ENCODE data around the gene OPCML. TPM values are rescaled to one million over a fixed set of nuclear protein-coding genes. Genes with fewer than 3 reads are reported as not detected.

The OPCML gene
- total and polyA plus RNA-seq, 2 experiments from 2014 or later, result 1.2 to 4.4 TPM

DNA sequence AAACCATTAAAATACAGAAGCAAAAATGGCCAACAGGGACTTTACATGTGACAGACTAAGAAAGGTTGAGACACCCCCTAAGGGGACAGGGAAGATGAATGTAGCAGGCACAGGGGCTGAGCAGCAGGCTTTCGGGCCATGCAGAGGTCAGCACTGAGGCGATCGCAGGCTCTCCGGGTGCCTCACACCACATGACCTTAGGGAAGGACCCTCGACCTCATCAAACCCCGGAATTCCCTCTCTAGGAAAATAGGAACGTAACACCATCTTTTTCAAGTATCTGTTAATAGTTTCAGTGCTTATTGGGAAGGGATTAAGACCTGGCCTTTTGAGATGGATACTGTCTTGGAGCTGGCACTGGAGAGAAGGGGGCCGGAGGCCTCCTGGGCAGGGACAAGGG lies 27.4 kb downstream of the OPCML start (continued):
- TF ChIP-seq ZNF331 (CRISPR knock-in tag; IDR thresholded peaks at IDR 0.05; ENCODE audit: low read depth), result no peak

DNA sequence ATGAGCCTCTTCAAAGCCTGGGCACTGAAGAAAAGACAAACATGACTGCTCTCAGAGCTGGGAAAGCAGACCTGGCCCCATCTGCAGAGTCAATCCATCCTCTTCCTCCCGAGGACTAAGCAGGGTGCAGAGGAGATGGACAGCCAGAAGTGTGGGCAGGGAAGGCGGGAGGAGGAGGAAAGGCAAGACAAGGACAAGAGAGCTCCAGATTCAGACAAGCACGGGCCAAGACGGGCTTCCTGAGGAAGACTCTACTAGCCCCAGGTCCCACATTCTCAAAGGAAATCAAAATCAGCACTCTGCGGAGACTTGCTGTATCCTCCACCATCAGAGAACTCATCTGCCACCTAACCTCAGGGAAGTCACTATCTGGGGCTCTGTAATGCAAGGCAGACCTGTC lies 28.5 kb downstream of the OPCML start:
- no peak overlapping the region for H3K4me3 Mint-ChIP-seq
- peaks cover 34% of the 10 kb centered on the region for H3K4me1 ChIP-seq (ENCODE audit: insufficient read depth)
- no peak for DNase-seq (ENCODE audit: low spot score)

More for the DNA sequence above, 28.5 kb downstream of the OPCML start:
- Histone ChIP-seq H3K27me3 (ENCODE audit: insufficient read depth) (no peaks in the 10 kb centered on the region), H3F3A (replicated peaks; ENCODE audit: low read depth) (no peaks in the 10 kb centered on the region), H3K4me3 (no peak overlapping the region), H2AFZ (no peak overlapping the region), H3K36me3 (ENCODE audit: insufficient read depth) (no peaks in the 10 kb centered on the region), H3K79me2 (replicated peaks; ENCODE audit: insufficient read depth) (peaks cover 16% of the 10 kb centered on the region), H3K27ac (ENCODE audit: low read depth) (no peak overlapping the region), H3K4me2 (no peak overlapping the region), H3K9me2 (ENCODE audit: insufficient read depth) (no peaks in the 10 kb centered on the region), H4K20me1 (replicated peaks; ENCODE audit: insufficient read depth) (no peaks in the 10 kb centered on the region)
- Mint-ChIP-seq H3K27me3 (ENCODE audit: insufficient read depth, low read depth, poor library complexity) (peaks cover 10% of the 10 kb centered on the region), H3K27ac (no peak overlapping the region), H3K9me3 (no peaks in the 10 kb centered on the region), H3K4me1 (peaks cover 36% of the 10 kb centered on the region), H3K36me3 (ENCODE audit: low read depth) (no peaks in the 10 kb centered on the region)
- no peak for ATAC-seq
- TF ChIP-seq, protein P1, sequence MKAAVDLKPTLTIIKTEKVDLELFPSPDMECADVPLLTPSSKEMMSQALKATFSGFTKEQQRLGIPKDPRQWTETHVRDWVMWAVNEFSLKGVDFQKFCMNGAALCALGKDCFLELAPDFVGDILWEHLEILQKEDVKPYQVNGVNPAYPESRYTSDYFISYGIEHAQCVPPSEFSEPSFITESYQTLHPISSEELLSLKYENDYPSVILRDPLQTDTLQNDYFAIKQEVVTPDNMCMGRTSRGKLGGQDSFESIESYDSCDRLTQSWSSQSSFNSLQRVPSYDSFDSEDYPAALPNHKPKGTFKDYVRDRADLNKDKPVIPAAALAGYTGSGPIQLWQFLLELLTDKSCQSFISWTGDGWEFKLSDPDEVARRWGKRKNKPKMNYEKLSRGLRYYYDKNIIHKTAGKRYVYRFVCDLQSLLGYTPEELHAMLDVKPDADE (IDR thresholded peaks at IDR 0.05), result no peak
- TF ChIP-seq STAT1 (IDR thresholded peaks at IDR 0.05; ENCODE audit: unreplicated experiment) (no peak), POLR2AphosphoS5 (IDR thresholded peaks at IDR 0.05; ENCODE audit: low read depth) (no peak), EZH2phosphoT487 (IDR thresholded peaks at IDR 0.05; ENCODE audit: unreplicated experiment) (no peak), NANOG (IDR thresholded peaks at IDR 0.05; ENCODE audit: borderline replicate concordance) (no peak), ZNF331 (CRISPR knock-in tag; IDR thresholded peaks at IDR 0.05; ENCODE audit: low read depth) (no peak), EZH2 (IDR thresholded peaks at IDR 0.05; ENCODE audit: low read depth, unreplicated experiment) (no peak), JUNB (IDR thresholded peaks at IDR 0.05; ENCODE audit: unreplicated experiment) (no peak), ZNF114 (CRISPR knock-in tag; IDR thresholded peaks at IDR 0.05) (no peak), CREB1 (CRISPR knock-in tag; IDR thresholded peaks at IDR 0.05; ENCODE audit: low read depth) (no peak)
- TF ChIP-seq, protein P2, sequence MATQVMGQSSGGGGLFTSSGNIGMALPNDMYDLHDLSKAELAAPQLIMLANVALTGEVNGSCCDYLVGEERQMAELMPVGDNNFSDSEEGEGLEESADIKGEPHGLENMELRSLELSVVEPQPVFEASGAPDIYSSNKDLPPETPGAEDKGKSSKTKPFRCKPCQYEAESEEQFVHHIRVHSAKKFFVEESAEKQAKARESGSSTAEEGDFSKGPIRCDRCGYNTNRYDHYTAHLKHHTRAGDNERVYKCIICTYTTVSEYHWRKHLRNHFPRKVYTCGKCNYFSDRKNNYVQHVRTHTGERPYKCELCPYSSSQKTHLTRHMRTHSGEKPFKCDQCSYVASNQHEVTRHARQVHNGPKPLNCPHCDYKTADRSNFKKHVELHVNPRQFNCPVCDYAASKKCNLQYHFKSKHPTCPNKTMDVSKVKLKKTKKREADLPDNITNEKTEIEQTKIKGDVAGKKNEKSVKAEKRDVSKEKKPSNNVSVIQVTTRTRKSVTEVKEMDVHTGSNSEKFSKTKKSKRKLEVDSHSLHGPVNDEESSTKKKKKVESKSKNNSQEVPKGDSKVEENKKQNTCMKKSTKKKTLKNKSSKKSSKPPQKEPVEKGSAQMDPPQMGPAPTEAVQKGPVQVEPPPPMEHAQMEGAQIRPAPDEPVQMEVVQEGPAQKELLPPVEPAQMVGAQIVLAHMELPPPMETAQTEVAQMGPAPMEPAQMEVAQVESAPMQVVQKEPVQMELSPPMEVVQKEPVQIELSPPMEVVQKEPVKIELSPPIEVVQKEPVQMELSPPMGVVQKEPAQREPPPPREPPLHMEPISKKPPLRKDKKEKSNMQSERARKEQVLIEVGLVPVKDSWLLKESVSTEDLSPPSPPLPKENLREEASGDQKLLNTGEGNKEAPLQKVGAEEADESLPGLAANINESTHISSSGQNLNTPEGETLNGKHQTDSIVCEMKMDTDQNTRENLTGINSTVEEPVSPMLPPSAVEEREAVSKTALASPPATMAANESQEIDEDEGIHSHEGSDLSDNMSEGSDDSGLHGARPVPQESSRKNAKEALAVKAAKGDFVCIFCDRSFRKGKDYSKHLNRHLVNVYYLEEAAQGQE (IDR thresholded peaks at IDR 0.05; ENCODE audit: unreplicated experiment), result no peak
- TF ChIP-seq, protein P3, sequence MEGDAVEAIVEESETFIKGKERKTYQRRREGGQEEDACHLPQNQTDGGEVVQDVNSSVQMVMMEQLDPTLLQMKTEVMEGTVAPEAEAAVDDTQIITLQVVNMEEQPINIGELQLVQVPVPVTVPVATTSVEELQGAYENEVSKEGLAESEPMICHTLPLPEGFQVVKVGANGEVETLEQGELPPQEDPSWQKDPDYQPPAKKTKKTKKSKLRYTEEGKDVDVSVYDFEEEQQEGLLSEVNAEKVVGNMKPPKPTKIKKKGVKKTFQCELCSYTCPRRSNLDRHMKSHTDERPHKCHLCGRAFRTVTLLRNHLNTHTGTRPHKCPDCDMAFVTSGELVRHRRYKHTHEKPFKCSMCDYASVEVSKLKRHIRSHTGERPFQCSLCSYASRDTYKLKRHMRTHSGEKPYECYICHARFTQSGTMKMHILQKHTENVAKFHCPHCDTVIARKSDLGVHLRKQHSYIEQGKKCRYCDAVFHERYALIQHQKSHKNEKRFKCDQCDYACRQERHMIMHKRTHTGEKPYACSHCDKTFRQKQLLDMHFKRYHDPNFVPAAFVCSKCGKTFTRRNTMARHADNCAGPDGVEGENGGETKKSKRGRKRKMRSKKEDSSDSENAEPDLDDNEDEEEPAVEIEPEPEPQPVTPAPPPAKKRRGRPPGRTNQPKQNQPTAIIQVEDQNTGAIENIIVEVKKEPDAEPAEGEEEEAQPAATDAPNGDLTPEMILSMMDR (conservative IDR thresholded peaks at IDR 0.05; ENCODE audit: low read depth in 2 of 2), result no peak
- TF ChIP-seq, protein P4, sequence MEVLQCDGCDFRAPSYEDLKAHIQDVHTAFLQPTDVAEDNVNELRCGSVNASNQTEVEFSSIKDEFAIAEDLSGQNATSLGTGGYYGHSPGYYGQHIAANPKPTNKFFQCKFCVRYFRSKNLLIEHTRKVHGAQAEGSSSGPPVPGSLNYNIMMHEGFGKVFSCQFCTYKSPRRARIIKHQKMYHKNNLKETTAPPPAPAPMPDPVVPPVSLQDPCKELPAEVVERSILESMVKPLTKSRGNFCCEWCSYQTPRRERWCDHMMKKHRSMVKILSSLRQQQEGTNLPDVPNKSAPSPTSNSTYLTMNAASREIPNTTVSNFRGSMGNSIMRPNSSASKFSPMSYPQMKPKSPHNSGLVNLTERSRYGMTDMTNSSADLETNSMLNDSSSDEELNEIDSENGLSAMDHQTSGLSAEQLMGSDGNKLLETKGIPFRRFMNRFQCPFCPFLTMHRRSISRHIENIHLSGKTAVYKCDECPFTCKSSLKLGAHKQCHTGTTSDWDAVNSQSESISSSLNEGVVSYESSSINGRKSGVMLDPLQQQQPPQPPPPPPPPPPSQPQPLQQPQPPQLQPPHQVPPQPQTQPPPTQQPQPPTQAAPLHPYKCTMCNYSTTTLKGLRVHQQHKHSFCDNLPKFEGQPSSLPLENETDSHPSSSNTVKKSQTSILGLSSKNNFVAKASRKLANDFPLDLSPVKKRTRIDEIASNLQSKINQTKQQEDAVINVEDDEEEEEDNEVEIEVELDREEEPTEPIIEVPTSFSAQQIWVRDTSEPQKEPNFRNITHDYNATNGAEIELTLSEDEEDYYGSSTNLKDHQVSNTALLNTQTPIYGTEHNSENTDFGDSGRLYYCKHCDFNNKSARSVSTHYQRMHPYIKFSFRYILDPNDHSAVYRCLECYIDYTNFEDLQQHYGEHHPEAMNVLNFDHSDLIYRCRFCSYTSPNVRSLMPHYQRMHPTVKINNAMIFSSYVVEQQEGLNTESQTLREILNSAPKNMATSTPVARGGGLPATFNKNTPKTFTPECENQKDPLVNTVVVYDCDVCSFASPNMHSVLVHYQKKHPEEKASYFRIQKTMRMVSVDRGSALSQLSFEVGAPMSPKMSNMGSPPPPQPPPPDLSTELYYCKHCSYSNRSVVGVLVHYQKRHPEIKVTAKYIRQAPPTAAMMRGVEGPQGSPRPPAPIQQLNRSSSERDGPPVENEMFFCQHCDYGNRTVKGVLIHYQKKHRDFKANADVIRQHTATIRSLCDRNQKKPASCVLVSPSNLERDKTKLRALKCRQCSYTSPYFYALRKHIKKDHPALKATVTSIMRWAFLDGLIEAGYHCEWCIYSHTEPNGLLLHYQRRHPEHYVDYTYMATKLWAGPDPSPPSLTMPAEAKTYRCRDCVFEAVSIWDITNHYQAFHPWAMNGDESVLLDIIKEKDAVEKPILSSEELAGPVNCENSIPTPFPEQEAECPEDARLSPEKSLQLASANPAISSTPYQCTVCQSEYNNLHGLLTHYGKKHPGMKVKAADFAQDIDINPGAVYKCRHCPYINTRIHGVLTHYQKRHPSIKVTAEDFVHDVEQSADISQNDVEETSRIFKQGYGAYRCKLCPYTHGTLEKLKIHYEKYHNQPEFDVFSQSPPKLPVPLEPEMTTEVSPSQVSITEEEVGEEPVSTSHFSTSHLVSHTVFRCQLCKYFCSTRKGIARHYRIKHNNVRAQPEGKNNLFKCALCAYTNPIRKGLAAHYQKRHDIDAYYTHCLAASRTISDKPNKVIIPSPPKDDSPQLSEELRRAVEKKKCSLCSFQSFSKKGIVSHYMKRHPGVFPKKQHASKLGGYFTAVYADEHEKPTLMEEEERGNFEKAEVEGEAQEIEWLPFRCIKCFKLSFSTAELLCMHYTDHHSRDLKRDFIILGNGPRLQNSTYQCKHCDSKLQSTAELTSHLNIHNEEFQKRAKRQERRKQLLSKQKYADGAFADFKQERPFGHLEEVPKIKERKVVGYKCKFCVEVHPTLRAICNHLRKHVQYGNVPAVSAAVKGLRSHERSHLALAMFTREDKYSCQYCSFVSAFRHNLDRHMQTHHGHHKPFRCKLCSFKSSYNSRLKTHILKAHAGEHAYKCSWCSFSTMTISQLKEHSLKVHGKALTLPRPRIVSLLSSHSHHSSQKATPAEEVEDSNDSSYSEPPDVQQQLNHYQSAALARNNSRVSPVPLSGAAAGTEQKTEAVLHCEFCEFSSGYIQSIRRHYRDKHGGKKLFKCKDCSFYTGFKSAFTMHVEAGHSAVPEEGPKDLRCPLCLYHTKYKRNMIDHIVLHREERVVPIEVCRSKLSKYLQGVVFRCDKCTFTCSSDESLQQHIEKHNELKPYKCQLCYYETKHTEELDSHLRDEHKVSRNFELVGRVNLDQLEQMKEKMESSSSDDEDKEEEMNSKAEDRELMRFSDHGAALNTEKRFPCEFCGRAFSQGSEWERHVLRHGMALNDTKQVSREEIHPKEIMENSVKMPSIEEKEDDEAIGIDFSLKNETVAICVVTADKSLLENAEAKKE (CRISPR knock-in tag; IDR thresholded peaks at IDR 0.05), result no peak

All from GM23338 (cell line).